ENCODE measurements around the gene RNF111.
A peak's percentile ranks its signal among the peaks of the same experiment; 100 is the strongest.
"Not testable (repeated sequence)": the region's sequence is repeated elsewhere in the genome, so short reads cannot be mapped to it uniquely, and the experiment has no call there.

RNF111 gene

DNA sequence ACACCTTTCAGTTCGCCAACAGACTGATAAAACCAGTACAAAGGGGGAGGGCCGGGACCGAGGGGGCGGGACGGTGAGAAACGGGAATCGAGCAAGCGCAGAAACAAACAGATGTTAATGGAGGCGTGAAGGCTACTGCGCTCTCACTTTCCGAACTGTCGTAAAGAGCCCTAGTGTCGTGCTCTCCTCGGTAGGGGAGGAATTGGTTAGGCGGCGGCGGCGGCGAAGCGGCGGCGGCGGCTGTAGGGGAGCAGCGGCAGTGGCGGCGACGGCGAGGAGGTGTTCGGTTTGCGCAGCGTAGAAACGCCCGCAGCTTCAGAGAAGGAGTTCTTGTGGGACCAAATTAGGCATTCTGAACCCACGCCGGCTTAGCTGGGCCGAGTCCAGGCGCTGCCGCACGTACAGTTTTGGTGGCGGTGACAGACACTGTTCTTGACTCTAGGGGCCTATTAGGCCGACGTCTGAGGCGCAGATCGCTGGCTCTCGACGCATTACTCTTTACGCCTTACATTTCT, at the start of gene RNF111:
RNF111 (plus strand) TSS at position 173 of the 515 bp plus-strand sequence. CDS start 43,160 bp downstream, outside the sequence.
- peak; percentile 89 for DNase-seq

DNA sequence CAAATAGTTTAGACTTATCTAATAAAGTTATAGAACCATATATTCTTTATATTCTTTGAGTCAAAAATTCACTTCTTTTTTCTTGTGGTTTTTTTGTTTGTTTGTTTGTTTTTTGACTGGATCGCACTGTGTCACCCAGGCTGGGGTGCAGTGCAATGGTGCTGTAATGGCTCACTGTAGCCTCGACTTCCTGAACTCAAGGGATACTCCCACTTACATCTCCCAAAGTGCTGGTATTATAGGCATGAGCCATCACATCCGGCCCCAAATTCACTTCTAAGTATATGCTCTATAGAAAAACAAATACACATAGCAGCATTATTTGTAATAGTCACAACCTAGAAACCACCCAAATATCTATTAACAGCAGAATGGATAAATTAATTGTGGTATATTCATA, 40.3 kb upstream of the RNF111 start:
- no peak for DNase-seq

DNA sequence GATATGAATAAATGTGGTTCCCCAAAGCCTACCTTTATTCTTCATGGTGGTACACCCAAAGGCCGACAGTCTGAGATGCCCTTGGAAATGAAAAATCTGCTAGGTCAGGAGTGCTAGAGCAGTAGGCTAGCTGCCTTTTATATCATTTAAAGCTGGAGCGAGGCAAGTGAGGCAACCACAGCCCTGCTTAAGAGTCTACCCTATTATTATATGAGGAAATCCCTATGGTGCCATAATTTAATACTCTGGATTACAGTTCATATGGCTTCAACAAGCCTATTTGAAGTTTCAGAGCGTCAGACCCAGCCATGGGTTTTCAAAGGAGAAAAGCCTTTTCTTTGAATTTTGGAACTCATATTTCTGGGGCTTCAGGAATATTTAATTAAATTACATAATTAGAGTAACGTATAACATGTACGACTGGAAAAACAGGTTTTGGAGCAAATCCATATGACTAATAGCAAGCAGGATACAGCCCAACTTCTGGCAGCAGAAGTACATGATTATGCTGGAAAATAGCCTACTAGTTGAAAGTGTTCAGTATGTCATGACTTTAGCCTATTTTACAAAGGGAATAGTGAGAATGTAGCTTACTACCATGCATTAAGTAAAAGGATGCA, 36.0 kb upstream of the RNF111 start:
- DNase-seq: no peak

DNA sequence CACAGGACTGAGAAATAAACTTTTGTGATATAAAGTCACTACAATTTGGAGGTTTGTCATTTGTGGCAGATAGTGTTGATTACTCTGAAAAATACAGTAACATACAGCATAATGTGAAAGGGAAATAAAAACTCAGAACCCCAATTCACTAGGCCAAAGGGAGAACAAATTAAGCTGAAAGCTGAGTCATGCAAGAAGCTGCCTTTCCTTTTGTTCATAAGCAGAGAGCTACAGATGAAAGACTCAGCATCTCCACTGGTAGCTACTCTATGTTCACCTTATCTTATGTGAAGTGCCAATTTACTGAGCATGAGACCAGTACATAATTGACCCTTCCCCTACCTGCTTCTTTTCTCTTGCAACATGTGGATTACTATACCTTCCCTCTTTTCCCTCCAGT, 34.7 kb upstream of the RNF111 start:
- DNase-seq: no peak

DNA sequence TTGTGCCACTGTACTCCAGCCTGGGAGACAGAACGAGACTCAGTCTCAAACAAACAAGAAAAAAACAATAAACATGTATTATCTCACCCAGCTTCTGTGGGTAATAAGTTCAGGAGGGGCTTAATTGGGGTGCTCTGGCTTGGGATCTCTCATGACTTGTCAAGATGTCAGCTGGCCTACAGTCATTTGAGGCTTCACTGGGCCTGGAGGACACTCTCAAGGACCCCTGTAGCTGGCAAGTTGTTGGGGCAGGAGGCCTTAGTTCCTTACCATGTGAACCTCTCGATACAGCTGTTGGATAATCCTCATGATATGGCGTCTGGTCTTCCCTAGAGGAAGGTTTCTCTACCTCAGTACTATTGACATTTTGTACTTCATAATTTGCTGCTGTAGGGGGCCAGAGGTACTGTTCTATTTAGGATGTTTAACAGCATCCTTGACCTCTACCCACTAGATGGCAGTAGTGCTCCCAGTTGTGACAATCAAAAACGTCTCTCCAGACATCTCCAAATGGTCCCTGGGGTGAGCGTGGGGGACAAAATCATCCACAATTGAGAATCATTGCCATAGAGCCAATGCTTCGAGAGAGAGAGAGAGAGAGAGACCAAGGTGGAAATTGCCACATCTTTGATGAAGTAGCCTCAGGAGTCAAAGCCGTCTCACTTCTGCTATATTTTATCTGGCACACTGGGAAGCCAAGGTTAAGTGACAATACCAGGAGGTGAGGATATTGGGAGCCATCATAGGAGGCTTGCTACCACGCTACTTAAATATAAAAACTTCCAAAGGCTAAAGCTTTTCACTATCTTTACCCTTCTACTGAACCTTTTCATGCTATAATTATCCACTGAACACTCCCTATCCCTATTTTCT, 30.1 kb upstream of the RNF111 start:
- DNase-seq: peak; percentile 24

DNA sequence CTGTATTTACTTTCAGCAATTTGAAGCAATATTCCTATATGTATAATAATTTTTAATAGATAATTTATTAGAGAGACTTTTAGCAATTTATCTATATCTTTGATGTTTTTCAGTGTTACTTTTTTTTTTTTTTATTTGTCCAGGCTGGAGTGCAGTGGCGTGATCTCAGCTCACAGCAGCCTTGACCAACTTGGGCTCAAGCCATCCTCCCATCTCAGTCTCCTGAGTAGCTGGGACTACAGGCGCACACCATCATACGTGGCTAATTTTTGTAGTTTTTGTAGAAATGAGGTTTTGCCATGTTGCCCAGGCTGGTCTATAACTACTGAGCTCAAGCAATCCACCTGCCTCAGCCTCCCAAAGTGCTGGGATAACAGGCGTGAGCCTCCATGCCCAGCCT, 28.7 kb upstream of the RNF111 start:
- no peak for DNase-seq

DNA sequence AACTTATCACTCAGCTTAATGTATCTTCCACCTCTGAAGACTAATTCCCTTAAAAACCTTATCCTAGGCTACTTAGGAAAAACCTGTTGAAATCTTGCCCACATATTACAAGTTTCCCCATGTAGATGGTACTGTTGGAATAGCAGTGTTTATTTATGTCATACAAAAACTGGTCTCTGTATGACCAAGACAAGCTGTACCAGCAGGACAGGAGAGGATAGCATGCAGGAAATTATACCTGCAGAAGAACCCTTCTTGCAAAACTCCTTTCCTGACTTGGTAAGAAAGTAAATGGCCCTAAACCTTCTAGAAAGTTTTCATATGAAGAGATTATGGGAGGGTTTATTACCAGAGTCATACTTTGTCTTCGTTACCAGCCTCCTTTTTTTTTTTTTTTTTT, 25.3 kb upstream of the RNF111 start:
- no peak for DNase-seq

DNA sequence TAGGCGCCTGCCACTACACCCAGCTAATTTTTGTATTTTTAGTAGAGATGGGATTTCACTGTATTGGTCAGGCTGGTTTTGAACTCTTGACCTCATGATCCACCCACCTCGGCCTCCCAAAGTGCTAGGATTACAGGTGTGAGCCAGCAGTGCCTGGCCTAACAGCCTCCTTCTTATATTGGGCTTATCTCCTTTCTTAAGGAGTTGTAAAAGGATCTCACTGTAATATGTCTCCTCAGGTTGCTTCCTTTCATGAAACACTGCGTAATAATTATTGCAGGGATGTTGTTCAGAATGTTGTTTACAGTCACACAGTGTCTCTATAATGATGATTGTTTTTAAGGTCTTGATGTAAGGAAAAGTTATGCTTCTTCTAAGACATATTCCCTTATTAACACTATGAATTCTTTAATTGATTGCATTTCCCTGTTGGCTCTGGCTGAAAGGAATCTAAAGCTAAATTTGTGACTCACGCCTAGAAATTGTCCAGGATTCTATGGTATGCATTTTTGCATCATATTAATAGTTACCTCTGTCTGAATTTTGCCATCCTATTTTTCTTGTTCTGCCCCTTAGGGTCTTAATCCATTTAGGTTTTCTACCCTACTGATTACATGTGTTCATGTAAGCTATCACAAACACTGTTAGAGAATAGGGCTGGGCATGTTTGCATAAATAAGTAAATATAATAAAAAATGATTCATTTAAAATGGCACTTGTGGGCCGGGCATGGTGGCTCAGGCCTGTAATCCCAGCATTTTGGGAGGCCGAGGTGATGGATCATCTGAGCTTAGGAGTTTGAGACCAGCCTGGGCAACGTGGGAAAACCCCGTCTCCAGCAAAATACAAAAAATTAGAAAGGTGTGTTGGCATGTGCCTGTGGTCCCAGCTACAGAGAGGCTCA, 24.5 kb upstream of the RNF111 start:
- DNase-seq: no peak

DNA sequence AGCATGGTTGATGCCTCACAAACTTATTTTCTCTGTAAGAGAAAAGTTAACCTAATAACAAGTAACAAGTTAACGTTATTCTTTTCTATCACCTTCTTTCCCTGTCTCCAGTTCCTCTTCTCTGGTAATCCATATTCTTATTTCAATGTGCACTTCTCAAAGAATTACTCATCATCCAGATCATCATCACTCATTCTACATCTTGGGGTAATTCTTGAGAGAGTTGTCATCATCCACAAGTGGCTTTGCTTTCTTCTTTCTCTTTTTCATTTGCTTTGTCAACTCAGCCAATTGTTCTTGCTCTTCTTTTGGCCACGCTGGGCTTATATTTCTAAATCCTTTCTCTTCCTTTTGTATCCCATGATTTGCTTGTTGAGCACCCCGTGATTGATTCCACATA, 20.8 kb upstream of the RNF111 start:
- DNase-seq: no peak

DNA sequence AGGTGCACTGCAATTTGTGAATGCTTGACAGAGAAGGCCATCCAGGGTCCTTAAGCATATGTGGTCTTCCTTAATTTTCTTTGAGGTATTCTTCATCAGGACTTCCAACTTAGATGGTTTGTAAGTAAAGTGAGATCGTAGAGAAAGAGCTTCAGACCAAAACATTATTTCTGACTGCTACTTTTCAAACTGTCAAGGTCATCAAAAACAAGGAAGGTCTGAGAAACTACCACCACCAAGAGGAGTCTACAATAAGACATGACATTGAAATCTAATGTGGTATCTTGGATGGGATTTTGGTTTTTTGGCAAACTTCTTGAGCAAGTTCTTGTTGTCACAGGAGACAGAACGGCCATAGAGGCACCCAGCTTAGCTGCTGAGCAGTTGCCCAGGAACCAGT, 20.0 kb upstream of the RNF111 start:
- no peak for DNase-seq

DNA sequence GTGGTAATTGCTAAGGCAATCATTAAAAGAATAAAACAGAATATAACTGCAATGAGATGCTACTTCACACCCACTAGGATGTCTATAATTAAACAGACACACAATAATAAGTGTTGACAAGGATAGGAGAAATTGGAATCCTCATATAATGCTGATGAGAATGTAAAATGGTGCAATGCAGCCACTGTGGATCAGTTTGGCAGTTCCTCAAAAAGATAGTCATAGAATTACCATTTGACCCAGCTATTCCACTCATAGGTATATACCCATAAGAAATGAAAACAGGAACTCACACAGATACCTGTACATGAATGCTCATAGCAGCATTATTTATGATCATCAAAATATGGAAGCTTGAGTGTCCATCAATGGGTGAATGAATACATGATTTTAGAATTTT, 9.6 kb upstream of the RNF111 start:
- DNase-seq: no peak

DNA sequence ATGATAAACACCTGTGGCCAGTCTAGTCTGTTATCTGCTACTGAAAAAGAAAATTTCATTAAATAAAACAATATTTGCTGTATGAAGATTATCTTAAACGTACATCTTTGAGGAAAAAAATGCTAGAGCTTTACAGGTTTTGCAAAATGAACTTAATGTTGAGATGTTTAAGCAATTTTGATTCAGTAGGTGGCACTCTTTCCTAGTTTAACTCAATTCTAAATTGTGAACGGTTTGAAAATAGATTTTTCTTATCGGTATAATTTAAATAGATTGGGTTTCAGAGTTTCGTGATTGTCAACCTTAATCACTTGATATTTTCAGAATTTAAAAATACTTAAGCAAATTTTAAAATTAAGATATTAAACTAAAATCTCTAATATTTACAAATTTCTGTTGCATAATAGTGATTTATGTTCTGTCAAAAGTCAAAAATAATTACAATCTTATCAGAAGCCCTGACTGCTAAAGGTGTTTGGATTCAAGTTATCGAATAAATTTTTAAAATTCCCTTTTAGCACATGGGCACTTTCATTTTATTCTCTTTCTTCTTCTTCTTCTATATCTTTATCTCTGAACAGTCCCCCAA, 7.0 kb upstream of the RNF111 start:
- no peak for DNase-seq

DNA sequence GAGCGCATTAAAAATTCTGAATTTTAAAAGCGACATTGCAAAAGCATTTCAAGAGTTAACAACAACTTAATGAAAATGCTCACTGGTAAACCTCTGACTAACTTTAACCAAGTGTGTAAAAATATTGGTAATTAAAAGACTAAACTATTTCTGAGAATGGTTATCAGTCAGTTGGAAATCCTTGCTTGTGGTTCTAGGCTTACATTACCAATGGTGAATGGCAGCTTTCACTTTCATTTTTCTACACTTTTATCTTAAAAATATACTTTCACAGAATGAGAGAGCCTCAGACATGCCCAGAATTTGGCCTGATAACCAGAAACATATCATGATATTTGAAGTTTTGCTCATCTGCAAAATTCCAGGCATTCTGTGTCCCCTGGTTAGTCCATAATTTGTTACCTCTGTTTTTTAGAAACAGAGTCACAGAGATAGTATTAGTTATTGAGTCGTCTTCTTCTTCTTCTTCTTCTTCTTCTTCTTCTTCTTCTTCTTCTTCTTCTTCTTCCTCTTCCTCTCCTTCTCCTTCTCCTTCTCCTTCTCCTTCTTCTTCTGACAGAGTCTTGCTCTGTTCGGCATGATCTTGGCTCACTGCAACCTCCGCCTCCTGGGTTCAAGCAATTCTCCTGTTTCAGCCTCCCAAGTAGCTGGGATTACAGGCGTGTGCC, 5.5 kb upstream of the RNF111 start:
- no peak for DNase-seq

DNA sequence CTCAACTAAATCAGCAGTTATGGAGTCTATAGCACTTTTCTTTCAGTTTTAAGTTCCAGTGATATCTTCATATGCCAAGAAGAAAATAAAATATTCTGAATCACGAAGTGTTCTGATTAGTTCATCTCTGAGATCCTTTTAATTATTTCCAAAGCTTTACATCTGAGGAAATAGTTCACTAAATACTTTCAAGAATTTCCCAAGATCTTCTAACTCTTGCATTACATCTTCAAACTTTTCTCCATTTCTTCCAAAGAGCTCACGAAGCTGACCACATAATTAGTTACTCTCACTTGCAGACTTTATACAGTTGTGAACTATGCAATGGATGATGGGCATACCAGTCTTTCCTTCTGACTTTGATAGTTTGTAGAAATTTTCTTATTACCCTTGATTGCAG, 4.2 kb upstream of the RNF111 start:
- DNase-seq: no peak

DNA sequence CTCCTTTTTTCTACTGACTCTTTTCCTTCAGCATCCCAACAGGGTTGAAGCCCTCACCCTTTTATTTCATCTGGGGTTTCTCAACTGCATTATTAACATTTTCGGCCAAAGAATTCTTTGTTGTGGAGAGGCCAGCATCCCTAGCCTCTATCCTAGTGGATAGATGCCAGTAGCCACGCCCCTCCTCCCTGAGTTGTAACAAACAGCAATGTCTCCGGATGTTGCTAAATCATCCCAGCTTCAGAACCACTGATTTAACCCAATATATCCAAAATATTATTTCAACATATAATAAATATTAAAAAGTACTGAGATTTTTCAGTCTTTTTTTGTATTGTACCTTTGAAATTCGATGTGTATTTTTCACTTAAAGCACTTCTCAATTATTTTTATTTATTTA, 2.0 kb upstream of the RNF111 start:
- DNase-seq: no peak

DNA sequence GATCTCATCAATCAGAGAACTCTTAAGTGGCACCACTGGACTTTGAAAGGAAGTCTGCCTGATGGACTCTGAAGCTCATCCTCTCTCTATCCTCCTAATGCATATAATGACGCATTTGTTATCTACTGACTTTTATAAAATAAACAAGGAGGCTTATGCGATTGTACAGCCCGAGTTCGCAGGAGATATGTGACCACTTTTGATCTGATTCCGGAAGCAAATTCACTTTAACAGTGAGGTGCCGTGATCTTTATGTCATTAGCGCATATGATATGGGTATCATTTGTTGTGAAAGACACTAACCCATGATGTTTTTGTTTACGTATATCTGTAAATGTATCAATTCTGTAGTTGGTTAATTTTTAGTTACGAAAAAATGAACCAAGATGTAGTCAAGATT, 427 bp upstream of the RNF111 start:
- no peak for DNase-seq

DNA sequence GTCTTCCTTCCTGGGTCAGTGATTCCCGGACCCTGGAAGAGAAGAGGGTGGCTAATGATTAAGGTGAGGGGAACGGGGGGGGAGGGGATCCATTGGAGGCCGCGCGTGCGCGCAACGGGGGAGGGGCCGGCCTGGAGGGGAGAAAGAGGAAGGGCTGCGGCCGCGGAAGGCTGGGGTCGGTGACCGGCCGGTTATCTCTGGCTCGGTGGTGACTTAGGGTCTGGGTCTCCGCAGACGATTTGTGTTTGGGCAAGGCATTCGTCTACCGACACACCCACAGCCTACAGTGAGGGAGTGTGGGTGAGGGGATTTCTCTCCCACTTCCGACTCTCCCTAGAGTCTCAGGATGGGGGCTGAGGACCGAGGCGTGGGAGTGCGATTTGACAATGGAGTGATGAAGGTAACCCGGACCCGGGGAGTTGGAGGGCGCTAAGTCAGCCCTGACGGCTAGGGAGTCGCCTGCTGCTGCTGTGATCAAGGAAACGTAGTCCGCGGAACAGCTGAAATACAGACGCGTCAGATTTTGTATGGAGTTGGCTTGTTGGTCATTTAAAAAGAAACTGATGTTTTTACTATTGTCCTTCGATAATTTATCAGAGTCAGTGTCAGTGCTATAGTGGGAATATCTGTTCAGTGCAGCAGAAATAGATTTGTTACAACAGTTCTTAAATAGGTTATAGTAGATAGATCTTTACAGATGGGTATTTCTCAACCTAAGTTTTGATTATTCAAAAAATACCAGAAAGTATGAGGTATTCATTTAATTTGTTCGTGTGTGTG, 733 bp downstream of the RNF111 start:
- peak; percentile 9 for DNase-seq

DNA sequence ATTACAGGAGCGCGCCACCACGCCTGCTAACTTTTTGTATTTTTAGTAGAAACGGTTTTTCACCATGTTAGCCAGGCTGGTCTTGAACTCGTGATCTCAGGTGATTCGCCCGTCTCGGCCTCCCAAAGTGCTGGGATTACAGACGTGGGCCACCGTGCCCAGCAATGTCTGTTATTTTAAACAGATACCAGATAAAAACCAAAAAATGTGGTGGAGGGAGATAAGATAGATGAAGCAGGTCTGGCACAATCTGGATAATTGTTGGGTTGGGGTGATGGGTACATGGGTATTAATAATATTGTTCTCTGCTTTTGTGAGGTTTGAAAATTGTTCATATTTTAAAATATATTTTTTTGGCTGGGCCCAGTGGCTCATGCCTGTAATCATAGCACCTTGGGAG, 4.7 kb downstream of the RNF111 start:
- DNase-seq: no peak

DNA sequence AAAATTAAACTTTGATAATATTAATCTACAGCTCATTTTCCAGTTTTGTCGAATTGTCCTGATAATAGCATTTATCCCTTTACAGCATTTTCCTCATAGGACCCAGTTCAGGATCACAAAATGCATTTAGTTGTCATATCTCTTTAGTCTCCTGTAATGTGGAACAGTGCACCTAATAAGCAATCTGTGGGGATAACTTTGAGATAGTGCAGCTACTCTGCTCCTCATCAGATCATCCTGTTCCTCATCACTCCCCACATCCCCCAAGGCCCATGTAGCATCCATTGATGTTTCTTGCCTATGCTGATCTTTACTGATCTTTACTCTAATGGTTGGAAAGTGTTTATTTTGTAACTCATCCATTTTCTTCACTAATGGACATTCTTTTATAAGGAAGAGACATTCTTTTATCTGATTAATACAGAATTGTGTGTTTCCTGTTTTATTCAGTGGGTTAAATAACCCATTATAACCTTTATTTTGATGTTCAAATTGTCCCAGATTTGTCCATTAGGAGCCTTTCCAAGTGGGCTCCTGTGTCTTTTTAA, 7.5 kb downstream of the RNF111 start:
- no peak for DNase-seq

DNA sequence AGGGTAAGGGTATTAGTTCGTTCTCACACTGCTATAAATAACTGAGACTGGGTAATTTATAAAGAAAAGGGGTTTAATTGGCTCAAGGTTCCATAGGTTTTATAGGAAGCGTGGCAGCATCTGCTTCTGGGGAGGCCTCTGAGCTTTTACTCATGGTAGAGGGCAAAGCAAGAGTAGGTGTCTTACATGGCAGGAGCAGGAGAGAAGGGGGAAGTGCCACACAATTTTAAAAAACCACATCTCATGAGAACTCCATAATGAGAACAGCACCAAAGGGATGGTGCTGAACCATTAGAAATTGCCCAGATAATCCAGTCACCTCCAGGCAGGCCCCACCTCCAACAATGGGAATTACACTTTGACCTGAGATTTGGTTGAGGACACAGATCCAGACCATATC, 12.2 kb downstream of the RNF111 start:
- no peak for DNase-seq

DNA sequence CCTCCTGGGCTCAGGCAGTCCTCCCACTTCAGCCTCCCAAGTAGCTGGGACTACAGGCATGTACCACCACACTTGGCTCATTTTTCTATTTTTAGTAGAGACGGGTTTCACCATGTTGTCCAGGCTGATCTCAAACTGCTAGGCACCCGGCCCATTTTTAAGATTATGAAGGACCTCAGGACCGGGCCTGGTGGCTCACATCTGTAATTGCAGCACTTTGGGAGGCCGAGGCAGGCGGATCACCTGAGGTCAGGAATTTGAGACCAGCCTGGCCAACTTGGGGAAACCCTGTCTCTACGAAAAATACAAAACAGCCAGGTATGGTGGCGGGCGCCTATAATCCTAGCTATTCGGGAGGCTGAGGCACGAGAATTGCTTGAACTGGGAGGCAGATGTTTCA, 12.8 kb downstream of the RNF111 start:
- not testable (repeated sequence) for DNase-seq
